GM21825 (cell line): Measurements from ENCODE around the gene GPATCH3.
"Not testable (repeated sequence)": the region's sequence is repeated elsewhere in the genome, so short reads cannot be mapped to it uniquely, and the experiment has no call there.

ENCODE experiments used
- ATAC-seq: cut with Tn5 transposase; IDR thresholded peaks from one replicate; pipeline ENCODE4 v1.9.1; 2021; ENCODE audit warnings: mild to moderate bottlenecking, moderate library complexity; ENCODE audit not compliant: unreplicated experiment

The GPATCH3 gene

GRCh38 chr1:26900001-26900814 is at the start of gene GPATCH3:
GPATCH3 (minus strand) TSS chr1:26900467; CDS start chr1:26900442, 25 bp downstream.
- peak; percentile 78 for ATAC-seq

GRCh38 chr1:26949926-26950319 is 49.7 kb upstream of the GPATCH3 start:
- no peak for ATAC-seq

- ATAC-seq, result no peak
Measured at GRCh38 chr1:26949266-26949925, 49.1 kb upstream of the GPATCH3 start.

GRCh38 chr1:26948725-26949057 is 48.4 kb upstream of the GPATCH3 start:
- not testable (repeated sequence) for ATAC-seq

- ATAC-seq, result no peak
Measured at GRCh38 chr1:26946270-26946669, 46.0 kb upstream of the GPATCH3 start.

DNA sequence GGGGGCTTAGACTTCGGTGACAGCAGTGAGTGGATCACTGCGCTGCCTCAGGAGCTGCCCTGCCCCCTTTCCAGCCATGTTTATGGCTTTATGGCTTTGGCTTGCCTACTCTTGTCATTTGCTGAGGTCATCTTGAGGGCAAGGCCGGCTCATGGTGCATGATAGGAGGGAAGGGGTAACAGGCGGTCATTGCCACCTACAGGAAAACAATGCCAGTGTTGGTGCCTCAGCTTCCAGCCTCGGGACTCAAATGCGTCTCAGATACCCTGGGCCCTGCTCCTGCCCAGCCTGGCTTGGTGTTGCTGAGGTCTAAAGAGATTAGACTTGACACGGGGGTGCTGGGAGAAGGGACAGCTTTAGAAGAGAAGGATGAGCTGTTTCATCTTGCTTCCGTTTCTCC is 45.5 kb upstream of the GPATCH3 start:
- no peak for ATAC-seq

- no peak for ATAC-seq
Measured at GRCh38 chr1:26945138-26945537, 44.9 kb upstream of the GPATCH3 start.

DNA sequence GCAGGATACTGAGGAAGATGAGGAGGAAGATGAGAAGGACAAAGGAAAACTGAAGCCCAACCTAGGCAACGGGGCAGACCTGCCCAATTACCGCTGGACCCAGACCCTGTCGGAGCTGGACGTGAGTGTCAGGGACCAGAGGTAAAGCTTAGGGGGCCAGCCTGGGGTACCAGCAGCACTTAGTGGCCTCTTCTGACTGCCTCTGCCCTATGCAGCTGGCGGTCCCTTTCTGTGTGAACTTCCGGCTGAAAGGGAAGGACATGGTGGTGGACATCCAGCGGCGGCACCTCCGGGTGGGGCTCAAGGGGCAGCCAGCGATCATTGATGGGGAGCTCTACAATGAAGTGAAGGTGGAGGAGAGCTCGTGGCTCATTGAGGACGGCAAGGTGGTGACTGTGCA is 42.4 kb upstream of the GPATCH3 start:
- no peak for ATAC-seq

- no peak for ATAC-seq
Measured at GRCh38 chr1:26941311-26941710, 41.0 kb upstream of the GPATCH3 start.

DNA sequence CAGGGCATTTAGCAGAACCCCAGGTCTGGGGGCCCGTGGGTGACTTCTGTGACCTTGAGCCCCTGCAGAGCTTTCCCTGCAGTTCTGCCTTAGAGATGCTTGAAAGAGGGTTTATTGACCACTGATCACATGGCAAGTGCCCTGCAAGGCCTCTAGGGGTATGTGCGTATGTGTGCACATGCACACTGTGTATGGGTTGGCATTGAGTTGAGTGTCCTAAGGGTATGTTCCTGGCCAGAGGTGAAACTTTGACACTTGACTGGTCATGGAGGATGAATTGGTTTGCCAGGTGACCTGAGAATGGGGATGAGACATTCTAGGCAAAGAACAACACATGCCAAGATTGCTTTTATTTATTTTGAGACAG is 38.4 kb upstream of the GPATCH3 start:
- no peak for ATAC-seq

- no peak for ATAC-seq
Measured at GRCh38 chr1:26938004-26938658, 37.9 kb upstream of the GPATCH3 start.

GRCh38 chr1:26936823-26937222 is 36.6 kb upstream of the GPATCH3 start:
- ATAC-seq, result no peak

GRCh38 chr1:26932531-26932930 is 32.3 kb upstream of the GPATCH3 start:
- no peak for ATAC-seq

DNA sequence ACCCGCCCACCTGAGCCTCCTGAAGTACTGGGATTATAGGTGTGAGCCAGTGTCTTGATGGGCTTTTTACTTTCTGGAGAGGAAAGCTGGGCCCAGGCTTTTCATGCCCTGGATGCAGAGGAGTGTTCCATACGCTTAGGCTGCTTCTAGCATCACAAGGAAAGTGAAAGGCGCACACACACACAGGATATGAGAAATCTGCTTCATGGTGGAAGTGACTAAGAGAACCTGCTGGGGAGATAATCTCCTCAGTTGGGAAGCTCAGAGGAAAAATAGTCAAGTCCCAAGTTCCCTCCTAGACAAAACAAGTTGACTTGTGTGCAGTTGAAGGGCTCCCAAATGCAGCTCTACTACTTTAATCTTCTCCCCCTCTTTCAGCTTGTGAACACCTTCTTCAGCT is 23.4 kb upstream of the GPATCH3 start:
- ATAC-seq, result no peak

DNA sequence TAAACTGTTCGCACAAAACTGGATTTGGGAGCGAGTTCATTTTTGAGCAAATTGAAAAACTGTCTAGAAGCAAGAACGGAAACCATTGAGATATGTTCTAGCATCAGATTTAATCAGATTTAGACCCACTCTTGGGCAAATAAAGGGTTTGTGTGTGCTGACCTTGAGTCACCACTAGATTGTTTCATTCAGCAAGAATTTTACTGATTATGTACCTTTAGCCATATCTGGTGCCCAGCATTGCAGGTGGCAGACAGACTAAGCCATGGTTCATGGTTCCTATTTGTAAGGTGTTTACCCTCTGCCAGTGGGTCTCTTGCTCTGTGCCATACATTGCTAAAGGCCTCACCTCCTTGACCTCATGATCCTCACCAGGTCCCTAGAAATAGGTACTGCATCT is 22.6 kb upstream of the GPATCH3 start:
- no peak for ATAC-seq

DNA sequence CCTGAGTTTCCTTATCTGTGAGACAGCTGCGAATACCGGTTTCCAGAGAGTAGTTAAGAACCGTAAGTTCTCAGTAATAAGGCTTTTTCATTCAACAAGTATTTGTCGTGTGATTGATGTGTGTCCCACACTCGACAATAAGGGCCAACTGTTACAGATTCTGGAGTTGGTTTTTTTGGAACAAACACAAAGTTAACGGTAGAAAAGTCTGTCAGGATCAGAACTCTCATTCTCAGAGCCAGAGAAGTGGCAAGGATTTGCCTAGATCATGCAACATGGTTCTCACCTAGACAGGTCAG is 22.1 kb upstream of the GPATCH3 start:
- no peak for ATAC-seq

DNA sequence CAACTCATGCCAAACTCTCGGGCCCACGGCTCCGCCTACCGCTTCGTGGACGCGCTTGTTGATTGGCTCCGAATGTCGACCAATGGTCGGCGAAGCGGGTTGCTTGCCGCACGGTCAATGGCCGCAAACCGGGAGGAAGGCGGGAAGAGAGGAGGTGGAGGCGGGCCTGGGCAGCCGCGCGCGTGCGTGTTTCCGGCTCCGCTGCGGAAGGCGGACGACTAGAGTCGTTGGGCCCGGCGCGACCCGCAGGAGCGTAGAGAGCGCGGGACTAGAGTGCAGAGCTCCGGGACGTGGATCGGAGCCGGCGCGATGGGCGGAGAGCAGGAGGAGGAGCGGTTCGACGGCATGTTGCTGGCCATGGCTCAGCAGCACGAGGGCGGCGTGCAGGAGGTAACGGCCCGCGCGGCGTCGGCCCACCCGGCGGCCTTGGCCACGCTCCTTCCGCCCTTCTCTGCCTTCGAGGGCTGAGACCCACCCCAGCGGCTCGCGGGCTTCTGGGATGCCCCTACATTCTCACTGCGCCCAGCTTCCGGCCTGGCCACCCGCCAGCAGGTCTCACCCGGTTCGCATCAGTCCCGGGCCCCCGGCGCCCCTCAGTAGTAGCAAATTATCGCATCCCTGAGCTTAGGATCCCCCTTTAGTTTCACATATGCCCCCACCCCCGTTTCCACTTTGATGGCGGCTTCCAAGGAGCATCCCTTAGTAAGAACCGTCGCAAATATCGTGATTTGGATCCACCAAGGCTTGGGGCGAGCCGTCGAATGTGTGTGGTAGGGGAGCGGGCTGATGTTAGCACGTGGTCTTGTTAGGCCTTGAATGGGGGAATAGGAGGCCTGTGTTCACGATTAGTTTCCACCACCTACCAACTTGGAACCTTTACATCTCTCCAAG is 21.5 kb upstream of the GPATCH3 start, which contains the start of gene NUDC:
Gene NUDC (plus strand): TSS at position 204 of the 891 bp plus-strand sequence. CDS start 106 bp downstream, at position 310.
- peak; percentile 94 for ATAC-seq

GRCh38 chr1:26921126-26921539 is 20.9 kb upstream of the GPATCH3 start:
- no peak for ATAC-seq

DNA sequence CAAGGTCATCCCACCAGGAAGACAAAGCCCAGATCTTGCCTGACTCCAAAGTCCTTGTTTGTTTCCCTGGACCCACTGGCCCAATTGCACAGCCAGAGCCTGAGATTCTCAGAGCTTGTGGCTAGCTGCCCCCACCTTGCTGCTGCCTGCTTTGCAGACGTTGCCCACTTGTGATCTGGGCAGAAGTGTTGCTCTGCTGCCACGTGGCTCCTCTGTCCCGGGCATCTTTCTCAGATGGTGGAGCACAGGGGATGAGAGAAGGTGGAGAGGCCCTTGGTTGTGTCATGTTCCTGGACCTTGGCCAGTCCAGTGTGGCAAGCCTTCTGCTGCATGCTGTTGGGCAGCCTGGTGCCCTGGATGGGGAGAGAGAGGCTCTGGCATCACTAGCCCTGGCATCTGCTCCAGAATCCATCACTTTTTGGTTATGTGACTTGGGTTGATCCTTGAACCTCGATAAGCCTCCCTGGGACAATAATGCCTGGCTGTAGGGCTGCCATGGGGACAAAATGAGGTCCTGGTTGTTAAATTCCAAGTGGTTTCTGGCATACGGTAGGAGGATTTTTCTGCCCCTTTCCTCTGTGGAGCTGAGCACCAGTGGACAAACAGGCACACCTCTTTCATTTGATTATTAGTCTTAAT is 15.1 kb upstream of the GPATCH3 start:
- ATAC-seq, result no peak

GRCh38 chr1:26913754-26914619 is 13.7 kb upstream of the GPATCH3 start, which contains the start of gene NR0B2:
NR0B2 (minus strand) TSS chr1:26913975; CDS start chr1:26913940, 35 bp downstream.
- no peak for ATAC-seq
